K562 (cell line): ENCODE results near the gene ZDHHC16. TPM values are rescaled to one million over a fixed set of nuclear protein-coding genes. Genes with fewer than 3 reads are reported as not detected.

Experiments
- ATAC-seq: fragments of 200-7000 bp; cut with Tn5 transposase; 3 replicates; pipeline ENCODE4 v1.9.1; 2020; ENCODE audit warnings: moderate library complexity
- BruUV-seq: library from RNA; stranded (reverse); fragments of 400-500 nt; replicated peaks from 2 replicates; lab custom pipeline; 2021; lab: Mats Ljungman, UMichigan
- CTCF ChIA-PET: fragments of 300-600 bp; formaldehyde crosslinking; extraction: SDS; loops from one replicate; lab custom pipeline; 2021; ENCODE audit warnings: low intra/inter-chr PET ratio; lab: Yijun Ruan, JAX
- POLR2A ChIA-PET: fragments of 300-600, 350-650 bp; sonication (Branson Sonifier 250); formaldehyde crosslinking; extraction: SDS; loops from one replicate; lab custom pipeline; 2021; ENCODE audit warnings: antibody characterized with exemption, inconsistent platforms; lab: Yijun Ruan, JAX
- DNase-seq, 4 experiments: peaks; one replicate each; pipeline versions ENCODE4 v3.0.0 to v3.0.0-alpha.2; 2011 to 2018; ENCODE audit warnings: low spot score in 3 of 4, mixed read lengths in 3 of 4; ENCODE audit errors: extremely low read depth in 1 of 4
- FAIRE-seq: peaks from 2 replicates; lab custom pipeline; 2011; peaks lifted over from hg19 to GRCh38; lab: Jason Lieb, UNC
- H2AFZ ChIP-seq: 2 replicates; pipeline ENCODE4 v1.6.0; 2011; ENCODE audit warnings: low read depth, low read length, control low read depth, inconsistent platforms
- H3K27ac ChIP-seq: fragments of 200-600 bp; 3 replicates; pipeline ENCODE4 v1.8.0; 2011; ENCODE audit warnings: low read depth, mild to moderate bottlenecking, control low read depth, inconsistent platforms, low read length, moderate library complexity, mixed read lengths; ENCODE audit errors: extremely low read depth
- H3K27me3 ChIP-seq, 2 experiments: fragments of 300-600 bp in 1 of 2; 2 replicates in 1 of 2; 3 replicates in 1 of 2; pipeline versions ENCODE4 v1.6.0 to v1.8.0; 2011; ENCODE audit warnings: inconsistent platforms in 2 of 2, low read length in 2 of 2, mild to moderate bottlenecking in 1 of 2, mixed read lengths in 1 of 2, moderate library complexity in 1 of 2; ENCODE audit not compliant: control insufficient read depth in 2 of 2, insufficient read depth in 2 of 2
- H3K36me3 ChIP-seq: fragments of 300-600 bp; 3 replicates; pipeline ENCODE4 v1.8.0; 2011; ENCODE audit warnings: mild to moderate bottlenecking, low read length, inconsistent platforms; ENCODE audit not compliant: control insufficient read depth, insufficient read depth
- H3K4me1 ChIP-seq, 2 experiments: fragments of 200-600 bp in 1 of 2; replicated peaks in 1 of 2; 2 replicates in 1 of 2; 3 replicates in 1 of 2; pipeline versions ENCODE4 v1.5.1 to v1.8.0; 2011; ENCODE audit warnings: inconsistent platforms in 2 of 2, low read length in 2 of 2, mild to moderate bottlenecking in 1 of 2, mixed read lengths in 1 of 2, moderate library complexity in 1 of 2; ENCODE audit not compliant: control insufficient read depth in 2 of 2, insufficient read depth in 2 of 2
- H3K4me2 ChIP-seq: 2 replicates; pipeline ENCODE4 v1.6.1; 2011; ENCODE audit warnings: low read length, control low read depth, inconsistent platforms, mixed read lengths; ENCODE audit not compliant: insufficient read depth
- H3K4me3 ChIP-seq: fragments of 200-600 bp; sonication (generic), shearing (Covaris generic); 2 replicates; pipeline ENCODE4 v1.5.1; 2016; ENCODE audit warnings: control low read depth, inconsistent platforms
- H3K79me2 ChIP-seq: fragments of 200-600 bp; 3 replicates; pipeline ENCODE4 v1.8.0; 2011; ENCODE audit warnings: low read length, inconsistent platforms; ENCODE audit not compliant: control insufficient read depth, insufficient read depth
- H3K9ac ChIP-seq, 2 experiments: 2 replicates each; pipeline versions ENCODE4 v1.6.0 to v1.6.1; 2011; ENCODE audit warnings: low read depth in 2 of 2, low read length in 2 of 2, control low read depth in 1 of 2, inconsistent platforms in 1 of 2, mild to moderate bottlenecking in 1 of 2, mixed read lengths in 1 of 2; ENCODE audit not compliant: insufficient read depth in 1 of 2
- H3K9me1 ChIP-seq: one replicate; pipeline ENCODE4 v1.6.0; 2011; ENCODE audit warnings: inconsistent platforms, mild to moderate bottlenecking, low read length, moderate library complexity; ENCODE audit not compliant: control insufficient read depth, insufficient read depth
- H3K9me3 ChIP-seq: replicated peaks from 2 replicates; pipeline ENCODE4 v1.5.1; 2011; ENCODE audit warnings: low read depth, low read length, inconsistent platforms; ENCODE audit not compliant: control insufficient read depth, insufficient read depth
- H4K20me1 ChIP-seq: replicated peaks from 2 replicates; pipeline ENCODE4 v1.6.1; 2011; ENCODE audit warnings: low read length, inconsistent platforms, mixed read lengths; ENCODE audit not compliant: control insufficient read depth, insufficient read depth
- HMG20A ChIP-seq: fragments of 450-650 bp; formaldehyde crosslinking; conservative IDR thresholded peaks from 2 replicates; pipeline ENCODE4 v1.4.0; 2020; ENCODE audit warnings: mild to moderate bottlenecking, mixed read lengths
- STAG1 ChIP-seq: sonication (generic); formaldehyde crosslinking; IDR thresholded peaks from 2 replicates; pipeline ENCODE4 v1.5.0; 2020; ENCODE audit warnings: missing genetic modification reagents, borderline replicate concordance
- ZNF316 ChIP-seq: fragments of 450-650 bp; IDR thresholded peaks from 2 replicates; pipeline ENCODE4 v1.6.1; 2016
- WGBS: fragments of 100-300 bp; shearing (Covaris generic); methylation state at CpG from one replicate; pipeline ENCODE4 v1.1.6; 2016; ENCODE audit warnings: low coverage, mixed read lengths; ENCODE audit not compliant: insufficient coverage; ENCODE audit errors: missing lambda C conversion rate; 5-methylcytosine and 5-hydroxymethylcytosine counted together
- in situ Hi-C: fragments of 300-500 bp; cut with MboI; formaldehyde crosslinking; loops from 4 replicates; pipeline ENCODE4 v1.15.0; 2018; ENCODE audit warnings: inconsistent platforms, mixed read lengths
- intact Hi-C: fragments of 100-400 bp; cut with micrococcal nuclease; formaldehyde crosslinking; loops from 2 replicates; pipeline ENCODE4 v1.14.2; 2022
- polyA plus RNA-seq, 8 experiments: library from polyadenylated mRNA; depleted of rRNA in 4 of 8; stranded (reverse) in 5 of 8; unstranded in 3 of 8; fragments of >200 nt; fragmentation: Nextera tagmentation in 2 of 8; fragmentation: Illumina TruSeq in 1 of 8; extraction: Ambion mirVana in 2 of 8; extraction: Trizol in 1 of 8; gene quantifications; 2 replicates each; pipeline versions ENCODE4 v1.2.1 to v1.2.3, GENCODE V29; 2011 to 2014; ENCODE audit warnings: inconsistent platforms in 1 of 8, missing spikeins in 1 of 8
- total RNA-seq, 7 experiments: library from RNA; depleted of rRNA in 6 of 7; stranded (reverse); fragments of >200 nt in 6 of 7; fragmentation: Illumina TruSeq in 2 of 7; extraction: Trizol in 2 of 7; gene quantifications; 2 replicates each; pipeline versions ENCODE4 v1.2.1 to v1.2.3, GENCODE V29; 2011 to 2021; ENCODE audit warnings: low replicate concordance in 1 of 7
- TF ChIP-seq, protein P1 (sequence below): fragments of 450-650 bp; IDR thresholded peaks from 2 replicates; pipeline ENCODE4 v1.6.1; 2016; ENCODE audit warnings: mild to moderate bottlenecking
- TF ChIP-seq, protein P2 (sequence below): fragments of 450-650 bp; formaldehyde crosslinking; IDR thresholded peaks from 2 replicates; pipeline ENCODE4 v1.4.0; 2020; ENCODE audit warnings: mild to moderate bottlenecking, moderate library complexity

ZDHHC16 gene
- total and polyA plus RNA-seq, 9 of the 15 experiments (the other 6 are each of a cell fraction or from before 2014, with no cell fraction given), result 12.5 to 33.8 (median 21.3) TPM

DNA sequence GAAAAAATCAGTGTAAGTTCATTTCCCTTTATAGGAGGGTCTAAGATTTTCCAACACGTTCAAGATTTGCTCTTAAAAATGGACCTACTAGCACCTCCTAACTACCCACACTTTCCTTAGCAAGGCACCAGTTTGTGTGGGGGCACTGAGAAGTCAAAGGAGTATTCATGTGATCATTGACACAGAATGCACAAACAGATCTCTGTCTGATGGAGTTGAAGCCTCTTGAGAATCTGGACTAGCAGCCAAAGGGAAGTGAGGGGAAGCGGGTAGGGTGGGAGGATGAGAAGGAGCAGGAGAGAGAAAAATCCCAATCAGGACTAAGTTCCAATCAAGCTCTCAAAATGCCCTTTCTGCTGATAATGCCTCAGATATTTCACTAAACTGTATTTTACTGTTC is 48.2 kb downstream of the ZDHHC16 start:
- intact Hi-C loops, result no loop called here
- Histone ChIP-seq H2AFZ (no peak overlapping the region), H3K27ac (no peak overlapping the region), H3K4me3 (no peak overlapping the region), H3K36me3 (peaks cover 33% of the 10 kb centered on the region; the same call in 2 of the 3 replicates), H3K9me1 (no peaks in the 10 kb centered on the region), H3K4me2 (no peak overlapping the region), H3K4me1 (peaks cover 5 to 25% of the 10 kb centered on the region in 2 experiments; a peak in 4 of 5 replicates), H3K9me3 (no peaks in the 10 kb centered on the region), H3K27me3 (0 out of 5 replicates have a peak, but pooled peaks cover 0 to 2% of the 10 kb centered on the region in 2 experiments), H3K9ac (peak overlapping the region in 1 of 2 experiments; percentile 48; a peak in 1 of 4 replicates), H3K79me2 (peaks cover 87% of the 10 kb centered on the region), H4K20me1 (0 out of 2 replicates have a peak, but pooled peaks cover 16% of the 10 kb centered on the region)
- POLR2A ChIA-PET, result interaction anchor here (0.9 kb wide), 1 partner anchor 10 kb away, joined by 3 read pairs; no protein-coding TSS in a partner anchor
- TF ChIP-seq STAG1 (CRISPR knock-in tag), result no peak
- TF ChIP-seq, protein P1, sequence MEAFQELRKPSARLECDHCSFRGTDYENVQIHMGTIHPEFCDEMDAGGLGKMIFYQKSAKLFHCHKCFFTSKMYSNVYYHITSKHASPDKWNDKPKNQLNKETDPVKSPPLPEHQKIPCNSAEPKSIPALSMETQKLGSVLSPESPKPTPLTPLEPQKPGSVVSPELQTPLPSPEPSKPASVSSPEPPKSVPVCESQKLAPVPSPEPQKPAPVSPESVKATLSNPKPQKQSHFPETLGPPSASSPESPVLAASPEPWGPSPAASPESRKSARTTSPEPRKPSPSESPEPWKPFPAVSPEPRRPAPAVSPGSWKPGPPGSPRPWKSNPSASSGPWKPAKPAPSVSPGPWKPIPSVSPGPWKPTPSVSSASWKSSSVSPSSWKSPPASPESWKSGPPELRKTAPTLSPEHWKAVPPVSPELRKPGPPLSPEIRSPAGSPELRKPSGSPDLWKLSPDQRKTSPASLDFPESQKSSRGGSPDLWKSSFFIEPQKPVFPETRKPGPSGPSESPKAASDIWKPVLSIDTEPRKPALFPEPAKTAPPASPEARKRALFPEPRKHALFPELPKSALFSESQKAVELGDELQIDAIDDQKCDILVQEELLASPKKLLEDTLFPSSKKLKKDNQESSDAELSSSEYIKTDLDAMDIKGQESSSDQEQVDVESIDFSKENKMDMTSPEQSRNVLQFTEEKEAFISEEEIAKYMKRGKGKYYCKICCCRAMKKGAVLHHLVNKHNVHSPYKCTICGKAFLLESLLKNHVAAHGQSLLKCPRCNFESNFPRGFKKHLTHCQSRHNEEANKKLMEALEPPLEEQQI, result no peak
- TF ChIP-seq ZNF316, result no peak
- TF ChIP-seq HMG20A (CRISPR knock-in tag), result no peak
- TF ChIP-seq, protein P2, sequence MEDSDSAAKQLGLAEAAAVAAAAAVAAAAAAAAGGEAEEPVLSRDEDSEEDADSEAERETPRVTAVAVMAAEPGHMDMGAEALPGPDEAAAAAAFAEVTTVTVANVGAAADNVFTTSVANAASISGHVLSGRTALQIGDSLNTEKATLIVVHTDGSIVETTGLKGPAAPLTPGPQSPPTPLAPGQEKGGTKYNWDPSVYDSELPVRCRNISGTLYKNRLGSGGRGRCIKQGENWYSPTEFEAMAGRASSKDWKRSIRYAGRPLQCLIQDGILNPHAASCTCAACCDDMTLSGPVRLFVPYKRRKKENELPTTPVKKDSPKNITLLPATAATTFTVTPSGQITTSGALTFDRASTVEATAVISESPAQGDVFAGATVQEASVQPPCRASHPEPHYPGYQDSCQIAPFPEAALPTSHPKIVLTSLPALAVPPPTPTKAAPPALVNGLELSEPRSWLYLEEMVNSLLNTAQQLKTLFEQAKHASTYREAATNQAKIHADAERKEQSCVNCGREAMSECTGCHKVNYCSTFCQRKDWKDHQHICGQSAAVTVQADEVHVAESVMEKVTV, result no peak
- no peak for FAIRE-seq
- ATAC-seq, result no peak
- 75% methylated on average over 2 of the region's 2 CpGs for WGBS
- no TSS peak for BruUV-seq
- in situ Hi-C loops, result no loop called here
- no peak for DNase-seq
- CTCF ChIA-PET, result no interaction called here
